ENCODE data around the gene DEGS2. TPM values are rescaled to one million over a fixed set of nuclear protein-coding genes. Genes with fewer than 3 reads are reported as not detected.

DEGS2 gene
- polyA plus RNA-seq, 1 donor from 2014 or later: 6.5 TPM

DNA sequence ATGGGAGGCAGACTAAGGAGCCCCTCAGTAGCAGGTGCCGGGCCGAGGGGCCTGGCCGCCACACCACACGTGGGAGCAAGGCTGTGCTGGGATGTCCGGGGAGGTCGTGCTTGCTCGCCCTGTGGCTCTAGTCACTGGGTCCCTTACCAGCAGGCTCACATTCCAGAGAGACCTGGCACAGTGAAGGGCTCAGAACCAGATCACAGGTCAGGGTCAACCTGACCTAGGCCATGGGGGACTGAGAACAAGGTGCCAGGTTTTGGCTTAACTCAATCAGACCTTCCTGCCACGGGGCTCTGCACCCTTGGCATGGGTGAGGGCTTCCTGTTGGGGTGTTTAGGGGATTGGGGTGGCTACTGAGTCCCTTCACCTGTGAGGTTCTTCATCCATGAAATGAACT, 22.3 kb downstream of the DEGS2 start:
- H3K27me3 Mint-ChIP-seq: no peaks in the 10 kb centered on the region
- no peaks in the 10 kb centered on the region for H3K9me3 Mint-ChIP-seq
- H3K4me1 Mint-ChIP-seq: peaks cover 0 to 5% (median 2%) of the 10 kb centered on the region in 3 donors
- peak overlapping the region in 2 of 3 donors; percentile 39 to 64 for H3K27ac Mint-ChIP-seq
- H3K4me3 Mint-ChIP-seq: no peak overlapping the region
- no peaks in the 10 kb centered on the region for H3K36me3 Mint-ChIP-seq

DNA sequence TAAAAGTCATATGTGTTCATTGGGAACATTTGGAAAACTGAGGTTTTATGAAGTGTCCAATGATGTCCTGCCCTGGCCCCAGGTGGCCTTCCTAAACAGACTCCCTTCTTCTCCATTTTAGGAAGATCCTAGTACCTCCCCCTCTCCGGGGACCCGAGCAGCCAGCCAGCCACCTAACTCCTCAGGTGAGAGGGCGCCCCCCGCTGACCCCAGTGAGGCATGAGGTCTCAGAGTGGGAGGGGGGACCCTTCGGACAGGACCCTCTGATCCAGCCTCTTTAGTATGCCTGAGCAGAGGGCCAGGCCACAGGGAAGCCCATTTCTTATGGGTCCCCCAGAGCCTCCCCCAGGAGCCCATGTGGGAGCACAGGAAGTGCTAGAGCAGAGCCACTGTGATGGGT, 23.7 kb downstream of the DEGS2 start:
- H3K4me3 Mint-ChIP-seq: no peak overlapping the region
- no peaks in the 10 kb centered on the region for H3K27me3 Mint-ChIP-seq
- peaks cover 0 to 5% (median 2%) of the 10 kb centered on the region in 3 donors for H3K4me1 Mint-ChIP-seq
- H3K27ac Mint-ChIP-seq: no peak overlapping the region
- no peaks in the 10 kb centered on the region for H3K9me3 Mint-ChIP-seq
- H3K36me3 Mint-ChIP-seq: no peaks in the 10 kb centered on the region

DNA sequence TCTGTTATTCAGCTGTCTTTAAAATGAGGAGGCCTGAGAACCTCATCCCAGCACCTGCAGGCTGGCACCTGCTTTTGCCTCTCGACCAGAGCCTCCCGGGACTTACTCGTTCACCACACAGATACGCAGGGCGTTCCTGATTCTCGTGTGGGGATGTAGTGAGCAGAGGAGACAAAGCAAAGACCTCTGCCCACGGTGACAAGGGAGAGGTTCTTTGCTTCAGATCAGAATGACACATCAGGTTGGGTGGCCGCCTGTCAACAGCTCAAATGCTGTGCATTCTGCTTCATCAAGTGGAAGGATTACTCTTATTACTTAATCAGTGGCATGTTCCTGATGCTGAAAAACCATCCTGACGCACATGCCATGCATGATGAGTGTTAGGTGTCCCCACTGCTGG, 24.4 kb downstream of the DEGS2 start:
- Mint-ChIP-seq H3K27me3 (no peaks in the 10 kb centered on the region), H3K4me3 (peak overlapping the region in 2 of 4 donors; percentile 17 to 20), H3K4me1 (peaks cover 0 to 5% (median 2%) of the 10 kb centered on the region in 3 donors), H3K27ac (peak overlapping the region in 1 of 3 donors; percentile 59), H3K36me3 (no peaks in the 10 kb centered on the region), H3K9me3 (no peaks in the 10 kb centered on the region)

DNA sequence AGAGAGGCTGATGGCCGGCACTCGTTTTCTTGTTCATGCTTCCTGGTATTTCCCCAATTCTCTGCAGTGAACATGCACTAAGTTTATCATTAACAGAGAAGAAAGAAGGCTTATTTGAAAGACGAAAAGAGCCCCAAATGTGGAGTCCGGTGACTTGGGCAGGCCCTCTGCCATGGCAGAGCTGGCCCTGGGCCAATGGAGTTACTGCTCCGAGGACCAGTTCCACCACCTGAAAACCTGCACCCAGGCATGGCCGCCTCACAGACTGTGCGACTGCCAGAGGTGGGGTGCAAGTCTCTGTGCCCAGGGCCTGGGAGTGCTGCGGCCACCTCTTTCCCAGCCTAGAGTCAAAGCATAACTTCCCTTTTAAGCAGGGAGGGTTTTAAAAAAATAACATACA, 24.9 kb downstream of the DEGS2 start:
- Mint-ChIP-seq H3K4me1 (peaks cover 0 to 5% (median 2%) of the 10 kb centered on the region in 3 donors), H3K9me3 (no peaks in the 10 kb centered on the region), H3K27ac (peak overlapping the region in 1 of 3 donors; percentile 59), H3K27me3 (no peaks in the 10 kb centered on the region), H3K36me3 (no peaks in the 10 kb centered on the region), H3K4me3 (no peak overlapping the region)

DNA sequence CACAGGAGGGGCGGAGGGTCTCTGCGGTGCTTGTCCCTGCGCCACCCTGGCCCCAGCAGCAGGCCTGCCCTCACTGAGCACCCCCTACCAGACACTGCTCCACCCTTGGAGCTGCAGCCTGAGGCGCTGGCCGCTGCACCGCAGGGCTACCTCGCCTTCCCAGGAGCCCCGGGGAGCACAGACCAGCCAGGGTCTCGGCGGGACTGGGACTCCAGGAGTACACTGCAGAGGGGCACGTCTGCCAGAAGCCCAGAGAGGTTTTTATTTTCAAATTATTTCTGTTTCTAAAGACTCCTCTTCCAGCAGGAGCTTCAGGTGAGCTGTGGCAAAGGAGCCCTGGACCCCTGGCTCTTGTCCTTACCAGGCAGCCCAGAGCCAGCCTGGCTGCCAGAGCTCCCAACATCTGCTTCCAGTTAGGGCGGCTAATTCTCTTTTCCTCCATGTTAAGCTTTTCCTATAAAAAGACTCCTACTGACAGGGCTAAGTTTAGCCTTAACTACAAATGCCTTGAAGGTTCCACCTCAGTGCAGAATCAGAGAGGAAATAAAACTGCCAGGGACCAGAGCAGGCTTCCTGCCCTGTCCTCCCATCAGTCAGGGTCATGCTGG, 26.4 kb downstream of the DEGS2 start:
- no peaks in the 10 kb centered on the region for H3K9me3 Mint-ChIP-seq
- H3K27me3 Mint-ChIP-seq: no peaks in the 10 kb centered on the region
- H3K27ac Mint-ChIP-seq: no peak overlapping the region
- no peak overlapping the region for H3K4me3 Mint-ChIP-seq
- H3K36me3 Mint-ChIP-seq: no peaks in the 10 kb centered on the region
- no peaks in the 10 kb centered on the region for H3K4me1 Mint-ChIP-seq

DNA sequence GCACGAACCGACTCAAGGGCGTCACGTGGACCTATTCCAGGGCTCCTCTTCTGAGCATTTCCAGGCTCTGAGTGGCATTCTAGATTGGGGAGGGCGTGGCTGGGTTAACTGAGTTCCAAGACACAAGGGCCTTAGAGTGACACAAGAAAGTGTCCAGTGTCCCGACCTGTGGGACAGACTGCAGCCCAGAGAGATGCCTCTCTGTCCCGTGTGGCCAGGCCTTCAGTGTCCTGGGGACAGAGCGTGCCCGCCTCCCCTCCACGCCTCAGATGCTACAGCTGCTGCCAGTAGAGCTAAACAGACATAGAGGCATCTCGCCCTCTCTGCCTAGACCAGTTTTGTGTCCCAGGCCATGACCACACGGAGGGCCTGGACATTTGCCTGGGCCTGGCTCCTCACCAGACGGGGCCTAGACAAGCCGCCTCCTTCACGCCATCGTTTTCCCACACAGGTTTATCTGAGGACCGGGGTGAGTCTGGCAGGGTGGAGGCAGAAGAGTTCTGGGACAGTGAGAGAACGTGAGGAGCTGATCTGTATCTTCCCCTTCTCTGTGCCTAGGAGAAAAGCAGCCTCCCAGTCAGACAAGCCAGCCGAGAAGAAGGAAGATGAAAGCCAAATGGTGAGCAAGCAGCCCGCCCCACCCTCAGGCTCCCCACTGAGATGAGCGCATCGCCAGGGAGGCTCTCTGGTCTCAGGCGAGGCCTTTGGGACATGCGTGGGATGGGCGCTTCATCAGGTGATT, 27.1 kb downstream of the DEGS2 start:
- Mint-ChIP-seq H3K27me3 (no peaks in the 10 kb centered on the region), H3K36me3 (no peaks in the 10 kb centered on the region), H3K4me3 (no peak overlapping the region), H3K9me3 (no peaks in the 10 kb centered on the region), H3K27ac (peak overlapping the region in 1 of 3 donors; percentile 31), H3K4me1 (no peaks in the 10 kb centered on the region)

DNA sequence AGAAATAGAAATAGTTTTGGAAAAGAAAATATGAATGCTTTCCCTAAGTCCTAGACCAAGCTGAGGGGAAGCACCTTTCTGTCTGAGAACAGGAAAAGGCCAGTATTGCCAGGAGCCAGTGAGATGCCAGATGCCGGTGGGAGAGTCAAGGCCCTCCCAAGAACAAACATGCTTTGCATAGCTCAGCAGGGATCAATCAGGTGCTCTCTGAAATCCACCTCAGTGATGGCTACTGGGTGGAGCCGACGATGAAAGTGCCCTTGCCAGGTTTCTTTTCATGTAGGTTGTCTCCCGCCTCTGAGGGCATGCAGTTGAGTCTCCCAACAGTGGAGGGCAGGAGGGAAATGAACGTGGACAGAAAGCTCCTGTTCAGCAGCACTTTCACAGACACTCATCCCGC, 28.3 kb downstream of the DEGS2 start:
- Mint-ChIP-seq H3K4me3 (no peak overlapping the region), H3K27ac (peak overlapping the region in 1 of 3 donors; percentile 73), H3K27me3 (no peaks in the 10 kb centered on the region), H3K36me3 (no peaks in the 10 kb centered on the region), H3K9me3 (no peaks in the 10 kb centered on the region), H3K4me1 (no peaks in the 10 kb centered on the region)

DNA sequence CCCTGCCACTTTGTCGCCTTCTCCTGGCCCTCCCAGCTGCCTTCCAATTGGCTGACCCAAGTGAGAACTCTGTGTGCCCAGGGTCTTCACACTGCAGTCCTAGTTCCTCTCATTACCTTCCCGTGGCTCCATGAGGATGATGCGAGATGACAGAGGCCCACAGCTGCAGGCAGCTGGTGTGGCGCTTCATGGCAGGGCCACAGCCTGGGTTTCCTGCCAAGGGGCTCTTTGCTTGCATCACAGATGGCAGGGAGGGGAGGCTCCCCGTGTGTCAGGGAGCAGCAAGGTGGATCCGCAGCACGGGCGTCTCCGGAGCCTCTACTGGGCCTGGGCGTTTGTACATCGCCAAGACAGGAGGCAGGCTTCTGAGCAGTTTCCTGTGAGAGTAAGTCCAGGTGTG, 28.9 kb downstream of the DEGS2 start:
- Mint-ChIP-seq H3K4me1 (no peaks in the 10 kb centered on the region), H3K36me3 (no peaks in the 10 kb centered on the region), H3K27ac (no peak overlapping the region), H3K4me3 (no peak overlapping the region), H3K9me3 (no peaks in the 10 kb centered on the region), H3K27me3 (no peaks in the 10 kb centered on the region)

DNA sequence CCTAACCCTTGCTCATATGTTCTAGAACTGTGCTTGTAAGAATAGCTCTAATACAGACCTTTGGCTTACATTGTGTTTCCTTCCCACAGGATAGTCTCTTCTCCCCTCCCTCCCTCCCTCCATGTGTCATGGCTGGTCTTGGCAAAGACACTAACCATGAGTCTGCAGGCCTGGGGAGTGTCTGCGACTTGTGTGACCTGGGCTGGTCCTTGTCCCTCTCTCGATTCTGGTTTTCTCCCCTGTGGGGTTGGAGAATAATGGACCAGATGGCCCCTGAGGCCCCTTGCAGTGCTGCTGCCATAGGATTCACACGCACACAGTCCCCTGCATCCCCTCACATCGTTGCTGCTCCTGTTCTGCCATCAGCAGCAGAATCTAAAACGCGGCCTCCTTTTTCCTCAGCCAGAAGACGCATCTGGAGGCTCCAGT, 30.3 kb downstream of the DEGS2 start:
- Mint-ChIP-seq H3K27ac (no peak overlapping the region), H3K4me1 (no peaks in the 10 kb centered on the region), H3K27me3 (no peaks in the 10 kb centered on the region), H3K9me3 (no peaks in the 10 kb centered on the region), H3K36me3 (no peaks in the 10 kb centered on the region), H3K4me3 (no peak overlapping the region)

DNA sequence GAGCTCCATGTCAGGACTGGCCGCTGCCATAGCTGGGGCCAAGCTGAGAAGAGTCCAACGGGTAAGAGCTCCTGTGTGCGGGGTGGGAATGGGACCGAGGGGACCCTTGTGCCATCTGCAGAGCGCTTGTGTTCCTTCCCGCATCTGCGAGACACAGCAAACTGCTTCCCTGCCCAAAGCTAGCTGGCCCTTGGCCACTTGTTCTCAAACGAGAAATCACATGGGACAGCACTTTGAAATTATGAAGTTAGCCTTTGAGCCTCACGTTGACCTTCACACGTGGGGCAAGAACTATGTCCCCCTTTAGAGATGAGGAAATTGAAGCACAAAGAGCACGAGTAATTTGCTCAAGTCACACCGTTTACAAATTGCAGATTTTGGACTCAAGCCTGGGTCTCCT, 30.8 kb downstream of the DEGS2 start:
- H3K27me3 Mint-ChIP-seq: no peaks in the 10 kb centered on the region
- H3K27ac Mint-ChIP-seq: no peak overlapping the region
- no peaks in the 10 kb centered on the region for H3K36me3 Mint-ChIP-seq
- no peaks in the 10 kb centered on the region for H3K9me3 Mint-ChIP-seq
- H3K4me3 Mint-ChIP-seq: no peak overlapping the region
- no peaks in the 10 kb centered on the region for H3K4me1 Mint-ChIP-seq

DNA sequence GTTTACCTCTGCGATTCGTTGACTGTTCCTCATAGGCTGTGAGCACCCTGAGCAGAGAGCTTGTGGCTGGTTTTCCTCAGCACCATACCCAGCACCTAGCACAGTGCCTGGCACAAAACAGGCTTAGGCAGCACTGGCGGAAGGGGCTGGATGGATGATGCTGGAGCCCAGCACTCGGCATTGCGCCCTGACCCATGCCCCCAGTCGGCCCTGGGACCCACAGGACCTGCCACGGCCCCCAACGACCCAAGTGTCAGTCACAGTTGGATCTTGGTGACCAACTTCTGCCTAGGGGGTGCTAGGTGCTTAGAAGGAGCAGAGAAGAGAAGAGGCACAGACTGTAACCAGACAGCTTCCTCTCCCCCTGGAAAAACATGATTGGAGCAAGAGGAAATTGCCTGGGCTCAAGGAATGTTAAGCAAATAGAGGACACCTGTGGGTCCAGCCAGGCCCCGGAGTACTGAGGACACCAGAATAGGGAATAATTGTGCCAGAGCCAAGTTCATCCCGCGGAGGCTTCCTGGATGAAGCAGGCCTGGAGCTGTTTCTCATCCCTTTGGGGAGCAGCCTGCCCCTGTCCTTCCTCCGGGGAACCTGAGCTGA, 31.5 kb downstream of the DEGS2 start:
- no peak overlapping the region for H3K4me3 Mint-ChIP-seq
- no peak overlapping the region for H3K27ac Mint-ChIP-seq
- H3K36me3 Mint-ChIP-seq: no peaks in the 10 kb centered on the region
- H3K4me1 Mint-ChIP-seq: no peaks in the 10 kb centered on the region
- no peaks in the 10 kb centered on the region for H3K27me3 Mint-ChIP-seq
- no peaks in the 10 kb centered on the region for H3K9me3 Mint-ChIP-seq

DNA sequence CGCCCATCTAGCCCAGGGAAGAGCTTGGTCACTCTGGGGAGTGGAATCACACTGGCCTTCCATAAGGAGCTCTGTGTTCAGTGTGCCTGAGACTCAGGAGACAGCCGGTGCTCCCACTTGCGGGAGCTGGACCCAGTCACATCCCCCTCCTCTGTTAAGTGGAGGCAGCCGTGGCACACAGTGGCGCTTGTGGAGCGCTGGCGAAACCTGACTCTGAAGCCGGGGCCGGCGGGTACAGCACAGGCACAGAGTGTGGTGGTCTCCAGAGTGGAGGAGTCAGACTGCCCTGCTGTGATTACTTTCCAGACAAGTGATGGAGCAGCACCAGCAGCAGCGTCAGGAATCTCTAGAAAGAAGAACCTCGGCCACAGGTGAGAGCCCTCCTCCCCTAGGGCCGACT, 33.0 kb downstream of the DEGS2 start:
- Mint-ChIP-seq H3K27ac (no peak overlapping the region), H3K9me3 (no peaks in the 10 kb centered on the region), H3K4me1 (no peaks in the 10 kb centered on the region), H3K4me3 (no peak overlapping the region), H3K27me3 (no peaks in the 10 kb centered on the region), H3K36me3 (no peaks in the 10 kb centered on the region)

DNA sequence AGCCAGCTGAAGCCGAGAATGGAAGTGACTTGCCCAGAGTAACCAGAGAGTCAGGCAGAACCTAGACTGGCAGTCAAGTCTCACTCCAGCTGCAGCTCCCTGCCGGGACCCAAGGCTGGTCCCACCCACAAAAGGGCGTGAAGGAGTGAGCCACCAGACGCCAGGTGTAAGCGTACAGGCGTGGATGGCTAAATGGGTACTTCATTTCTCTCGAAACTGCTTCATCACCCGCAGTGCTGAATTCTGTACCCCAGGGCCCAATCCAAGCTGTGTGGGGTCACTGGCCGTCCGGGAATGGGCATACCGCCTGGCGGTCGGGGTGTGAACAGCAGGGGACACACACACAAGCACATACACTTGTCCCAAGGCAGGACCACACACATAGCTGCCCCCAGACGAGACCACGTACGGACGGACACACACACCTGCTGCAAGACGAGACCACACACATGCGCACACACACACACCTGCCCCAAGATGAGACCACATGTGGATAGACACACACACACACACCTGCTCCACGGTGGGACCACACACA, 34.8 kb downstream of the DEGS2 start:
- Mint-ChIP-seq H3K36me3 (no peaks in the 10 kb centered on the region), H3K4me1 (peaks cover 0 to 2% (median 0%) of the 10 kb centered on the region in 3 donors), H3K4me3 (no peak overlapping the region), H3K27me3 (no peaks in the 10 kb centered on the region), H3K27ac (no peak overlapping the region), H3K9me3 (no peaks in the 10 kb centered on the region)

DNA sequence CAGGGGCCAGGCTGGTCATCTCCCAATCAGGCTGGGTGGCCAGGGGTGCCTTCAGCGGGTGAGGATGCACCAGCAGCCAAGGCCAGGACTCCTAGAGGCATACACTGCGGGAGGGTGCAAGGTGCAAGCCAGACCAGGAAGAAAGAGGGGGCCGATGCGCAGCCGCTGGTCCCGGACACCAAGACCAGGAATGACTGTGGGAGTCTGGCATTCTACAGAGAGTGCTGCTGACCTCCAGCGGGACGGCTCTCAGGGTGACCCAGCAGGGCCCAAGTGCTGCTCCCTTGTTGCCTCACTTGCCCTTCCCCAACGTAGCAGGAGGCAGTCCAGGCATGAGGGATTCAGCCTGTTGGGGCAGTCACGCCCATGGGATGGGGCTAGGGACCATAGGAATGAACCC, 35.8 kb downstream of the DEGS2 start:
- no peaks in the 10 kb centered on the region for H3K27me3 Mint-ChIP-seq
- H3K36me3 Mint-ChIP-seq: peaks cover 3% of the 10 kb centered on the region
- H3K9me3 Mint-ChIP-seq: no peaks in the 10 kb centered on the region
- no peak overlapping the region for H3K27ac Mint-ChIP-seq
- H3K4me1 Mint-ChIP-seq: peaks cover 0 to 3% (median 2%) of the 10 kb centered on the region in 3 donors
- no peak overlapping the region for H3K4me3 Mint-ChIP-seq

DNA sequence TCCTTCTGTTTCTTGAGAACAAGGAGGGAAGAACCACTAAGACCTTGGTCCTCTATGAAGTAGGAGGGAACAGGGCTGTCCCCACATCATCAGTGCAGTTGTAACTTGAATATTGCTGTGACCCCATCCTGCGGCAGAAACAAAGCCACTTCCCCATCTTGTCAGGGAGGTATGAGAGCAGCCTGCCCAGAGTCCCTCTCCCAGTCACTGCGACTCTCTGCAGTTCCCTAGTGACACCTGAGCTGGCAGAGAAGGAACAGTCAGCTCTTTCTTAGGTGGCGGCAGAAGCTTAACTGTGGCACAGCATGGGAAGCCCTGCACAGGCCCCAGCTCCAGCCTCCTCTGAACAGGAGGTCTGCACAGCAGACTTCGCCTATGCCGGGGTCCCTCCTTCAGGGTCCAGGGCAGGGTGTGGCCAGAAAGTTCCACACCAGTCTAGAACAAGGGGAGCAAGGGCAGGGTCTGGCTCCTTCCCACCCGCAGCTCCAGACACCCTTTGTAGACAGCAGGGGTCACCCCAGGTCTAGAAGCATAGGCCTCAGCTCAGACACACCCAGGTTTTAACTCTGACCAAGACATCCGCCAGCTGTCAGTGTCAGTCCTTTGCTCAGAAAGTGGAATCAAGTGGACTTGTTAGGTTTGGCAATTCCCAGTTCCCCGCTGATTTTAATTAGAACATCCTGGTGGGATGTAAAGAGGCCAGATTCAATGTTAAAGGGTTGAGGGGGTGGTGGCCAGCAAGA, 36.8 kb downstream of the DEGS2 start:
- Mint-ChIP-seq H3K27ac (peak overlapping the region in 1 of 3 donors; percentile 64), H3K27me3 (no peaks in the 10 kb centered on the region), H3K9me3 (no peaks in the 10 kb centered on the region), H3K4me1 (peaks cover 6 to 9% (median 8%) of the 10 kb centered on the region in 3 donors), H3K4me3 (no peak overlapping the region), H3K36me3 (peaks cover 3% of the 10 kb centered on the region)

All from IgD-negative memory B cell (primary cell).